GM12878 (cell line): Measurements from ENCODE around the gene NOTCH3. TPM values are rescaled to one million over a fixed set of nuclear protein-coding genes. Genes with fewer than 3 reads are reported as not detected.

Source experiments
- ATAC-seq: fragments of 200-7000 bp; cut with Tn5 transposase; 3 replicates; pipeline ENCODE4 v1.9.1; 2020; ENCODE audit warnings: mild to moderate bottlenecking, moderate library complexity
- BruUV-seq: library from RNA; stranded (reverse); fragments of 400-500 nt; replicated peaks from 2 replicates; lab custom pipeline; 2021; lab: Mats Ljungman, UMichigan
- CTCF ChIA-PET: fragments of 300-600 bp; sonication (Branson Sonifier 250); formaldehyde crosslinking; extraction: SDS; loops from one replicate; lab custom pipeline; 2021; ENCODE audit warnings: inconsistent platforms; lab: Yijun Ruan, JAX
- POLR2A ChIA-PET: fragments of 350-600 bp; formaldehyde crosslinking; extraction: SDS; loops from one replicate; lab custom pipeline; 2021; ENCODE audit warnings: inconsistent platforms; lab: Charles Lee
- RAD21 ChIA-PET: fragments of 300-600 bp; sonication (Branson Sonifier 250); formaldehyde crosslinking; loops from one replicate; lab custom pipeline; 2023; ENCODE audit warnings: antibody characterized with exemption; ENCODE audit not compliant: unreplicated experiment; lab: Charles Lee
- SMC1A ChIA-PET: fragments of 300-600 bp; sonication (Branson Sonifier 250); formaldehyde crosslinking; loops from one replicate; lab custom pipeline; 2023; ENCODE audit not compliant: unreplicated experiment, uncharacterized antibody; lab: Charles Lee
- DNase-seq: peaks from one replicate; pipeline ENCODE4 v3.0.0-alpha.2; 2011; ENCODE audit warnings: low read depth, low spot score
- FAIRE-seq: peaks from 3 replicates; lab custom pipeline; 2011; peaks lifted over from hg19 to GRCh38; lab: Jason Lieb, UNC
- H2AFZ ChIP-seq: 2 replicates; pipeline ENCODE4 v1.6.0; 2011; ENCODE audit warnings: low read depth, low read length, control low read depth; ENCODE audit not compliant: control insufficient read depth
- H3K27ac ChIP-seq: 2 replicates; pipeline ENCODE4 v1.5.1; 2011; ENCODE audit warnings: control low read depth; ENCODE audit not compliant: control insufficient read depth, insufficient read depth
- H3K27me3 ChIP-seq, 2 experiments: replicated peaks in 1 of 2; 2 replicates each; pipeline versions ENCODE4 v1.6.0 to v1.6.1; 2011; ENCODE audit warnings: low read length in 1 of 2; ENCODE audit not compliant: control insufficient read depth in 2 of 2, insufficient read depth in 2 of 2
- H3K36me3 ChIP-seq, 2 experiments: 2 replicates each; pipeline ENCODE4 v1.5.1; 2011; ENCODE audit warnings: low read length in 1 of 2; ENCODE audit not compliant: control insufficient read depth in 2 of 2, insufficient read depth in 2 of 2
- H3K4me1 ChIP-seq: 2 replicates; pipeline ENCODE4 v1.6.1; 2011; ENCODE audit warnings: mild to moderate bottlenecking, low read length, moderate library complexity, mixed read lengths; ENCODE audit not compliant: control insufficient read depth, insufficient read depth
- H3K4me2 ChIP-seq: 2 replicates; pipeline ENCODE4 v1.6.0; 2011; ENCODE audit warnings: control low read depth; ENCODE audit not compliant: control insufficient read depth, insufficient read depth
- H3K4me3 ChIP-seq: fragments of 200-600 bp; sonication (generic); 2 replicates; pipeline ENCODE4 v1.5.1; 2016
- H3K79me2 ChIP-seq: 2 replicates; pipeline ENCODE4 v1.6.0; 2011; ENCODE audit warnings: low read length; ENCODE audit not compliant: control insufficient read depth, insufficient read depth
- H3K9ac ChIP-seq: 2 replicates; pipeline ENCODE4 v1.8.0; 2011; ENCODE audit warnings: low read length, control low read depth, mixed read lengths; ENCODE audit not compliant: control insufficient read depth, insufficient read depth
- H3K9me3 ChIP-seq: replicated peaks from 3 replicates; pipeline ENCODE4 v1.5.1; 2011; ENCODE audit warnings: mild to moderate bottlenecking, low read length; ENCODE audit not compliant: control insufficient read depth, insufficient read depth
- H4K20me1 ChIP-seq: 2 replicates; pipeline ENCODE4 v1.6.0; 2011; ENCODE audit not compliant: control insufficient read depth, insufficient read depth
- ASH2L ChIP-seq: fragments of 300-600, 200-600 bp; sonication (generic); IDR thresholded peaks from 2 replicates; pipeline ENCODE4 v1.6.1; 2017; ENCODE audit warnings: low read depth, mild to moderate bottlenecking, borderline replicate concordance
- IKZF2 ChIP-seq, 2 experiments: fragments of 450-650 bp; IDR thresholded peaks; 2 replicates each; pipeline ENCODE4 v1.6.1; 2017; ENCODE audit warnings: mild to moderate bottlenecking in 2 of 2, moderate library complexity in 2 of 2
- MTA3 ChIP-seq: IDR thresholded peaks from 2 replicates; pipeline ENCODE4 v1.6.1; 2012; ENCODE audit warnings: low read length, inconsistent platforms, borderline replicate concordance
- NBN ChIP-seq: fragments of 450-650 bp; IDR thresholded peaks from 2 replicates; pipeline ENCODE4 v1.6.1; 2016
- RB1 ChIP-seq: fragments of 450-650 bp; formaldehyde crosslinking; IDR thresholded peaks from 2 replicates; pipeline ENCODE4 v1.6.1; 2017; ENCODE audit warnings: mild to moderate bottlenecking, borderline replicate concordance
- SIN3A ChIP-seq: IDR thresholded peaks from 2 replicates; pipeline ENCODE4 v1.6.1; 2012; ENCODE audit warnings: low read depth, low read length, improper control_type of control experiment
- WGBS: methylation state at CpG from one replicate; pipeline ENCODE4 v1.1.6; 2016; ENCODE audit warnings: low lambda C conversion rate; ENCODE audit not compliant: insufficient replicate concordance, insufficient coverage; ENCODE audit errors: missing lambda C conversion rate; 5-methylcytosine and 5-hydroxymethylcytosine counted together
- in situ Hi-C: fragments of 300-500 bp; cut with MboI; formaldehyde crosslinking; loops from 9 replicates; pipeline ENCODE4 v1.14.3; 2018; ENCODE audit warnings: mixed read lengths
- intact Hi-C: fragments of 100-400 bp; cut with micrococcal nuclease; formaldehyde crosslinking; loops from one replicate; pipeline ENCODE4 v1.14.2; 2022; ENCODE audit not compliant: unreplicated experiment
- polyA plus RNA-seq, 11 experiments: library from polyadenylated mRNA; depleted of rRNA in 4 of 11; unstranded in 6 of 11; stranded (reverse) in 5 of 11; fragments of >200 nt; fragmentation: Nextera tagmentation in 4 of 11; fragmentation: Illumina TruSeq in 1 of 11; extraction: Ambion mirVana in 4 of 11; extraction: Trizol in 1 of 11; gene quantifications; 1 replicate in 1 of 11; 2 replicates in 10 of 11; pipeline versions ENCODE4 v1.2.1 to v1.2.3, GENCODE V29; 2011 to 2016; ENCODE audit warnings: inconsistent platforms in 2 of 11, missing spikeins in 2 of 11, low read depth in 1 of 11
- total RNA-seq, 4 experiments: library from RNA; depleted of rRNA in 3 of 4; stranded (reverse); fragments of >200 nt in 3 of 4; fragmentation: Illumina TruSeq in 1 of 4; extraction: Trizol in 1 of 4; gene quantifications; 2 replicates each; pipeline versions ENCODE4 v1.2.1 to v1.2.3, GENCODE V29; 2013 to 2021

The NOTCH3 gene
- total and polyA plus RNA-seq, 10 of the 15 experiments (the other 5 are each of a cell fraction or from before 2014, with no cell fraction given), result 0.01 to 0.42 (median 0.10) TPM; not detected in 5

- no peak for TF ChIP-seq RB1
- TF ChIP-seq ASH2L, result no peak
- TF ChIP-seq NBN, result no peak
- FAIRE-seq (no peak), ATAC-seq (no peak), DNase-seq (no peak)
- Histone ChIP-seq H3K4me1 (no peaks in the 10 kb centered on the region), H3K27ac (no peak overlapping the region), H3K4me3 (no peak overlapping the region), H3K79me2 (no peaks in the 10 kb centered on the region), H3K4me2 (no peak overlapping the region), H4K20me1 (no peaks in the 10 kb centered on the region), H3K27me3 (peaks cover 3 to 5% of the 10 kb centered on the region in 2 experiments; a peak in 2 of 4 replicates), H3K9ac (no peak overlapping the region), H3K36me3 (peaks cover 0 to 2% of the 10 kb centered on the region in 2 experiments; a peak in 3 of 4 replicates), H3K9me3 (no peaks in the 10 kb centered on the region), H2AFZ (no peak overlapping the region)
- ChIA-PET SMC1A (no interaction called here), RAD21 (no interaction called here), POLR2A (no interaction called here), CTCF (interaction anchor here (0.6 to 1.6 kb wide), 2 partner anchors 10 to 19 kb away, joined by 4 read pairs; no protein-coding TSS in a partner anchor)
- 0% methylated on average over 1 of the region's 1 CpG for WGBS
- in situ Hi-C loops (no loop called here), intact Hi-C loops (no loop called here)
- no TSS peak for BruUV-seq
Observed at GRCh38 chr19:15111758-15112157, 89.0 kb downstream of the NOTCH3 start.

- Histone ChIP-seq H3K4me2 (no peak overlapping the region), H3K79me2 (no peaks in the 10 kb centered on the region), H3K4me1 (no peaks in the 10 kb centered on the region), H3K9me3 (no peaks in the 10 kb centered on the region), H3K4me3 (no peak overlapping the region), H3K27ac (no peak overlapping the region), H4K20me1 (no peaks in the 10 kb centered on the region), H3K9ac (no peak overlapping the region), H2AFZ (no peak overlapping the region), H3K36me3 (no peaks in the 10 kb centered on the region; a peak in 2 of 4 replicates), H3K27me3 (peaks cover 3 to 5% of the 10 kb centered on the region in 2 experiments; a peak in 2 of 4 replicates)
- BruUV-seq, result no TSS peak
- in situ Hi-C loops, result no loop called here
- ChIA-PET POLR2A (no interaction called here), SMC1A (no interaction called here), CTCF (no interaction called here), RAD21 (no interaction called here)
- intact Hi-C loops, result no loop called here
- DNase-seq, result no peak
- TF ChIP-seq RB1, result no peak
- no peak for TF ChIP-seq MTA3
- TF ChIP-seq SIN3A, result no peak
- TF ChIP-seq IKZF2 (IDR thresholded peaks at IDR 0.05), result no peak
- ATAC-seq, result no peak
- FAIRE-seq, result no peak
- 63% methylated on average over 17 of the region's 17 CpGs for WGBS
Observed at GRCh38 chr19:15110418-15110815, 90.4 kb downstream of the NOTCH3 start.
